SHP77 (cell line): ENCODE data around the gene SPARCL1.
"Not testable (repeated sequence)": the region's sequence is repeated elsewhere in the genome, so short reads cannot be mapped to it uniquely, and the experiment has no call there.

Source experiments
- DNase-seq, 2 experiments: peaks; one replicate each; lab custom pipeline; 2025; lab: John Stamatoyannopoulos, UW

Gene SPARCL1

GRCh38 chr4:87442889-87443288 is 86.3 kb downstream of the SPARCL1 start:
- DNase-seq = no peak

GRCh38 chr4:87433342-87433741 is 95.8 kb downstream of the SPARCL1 start:
- no peak for DNase-seq

- no peak for DNase-seq
Measured at GRCh38 chr4:87430038-87430437, 99.1 kb downstream of the SPARCL1 start.

- DNase-seq = no peak
Measured at GRCh38 chr4:87428979-87429378, 100.2 kb downstream of the SPARCL1 start.

- no peak for DNase-seq
Measured at GRCh38 chr4:87427518-87427868, 101.7 kb downstream of the SPARCL1 start.

GRCh38 chr4:87426865-87427517 is 102.2 kb downstream of the SPARCL1 start:
- no peak for DNase-seq

- no peak for DNase-seq
Measured at GRCh38 chr4:87425711-87426110, 103.5 kb downstream of the SPARCL1 start.

GRCh38 chr4:87424099-87424543 is 105.1 kb downstream of the SPARCL1 start:
- DNase-seq = not testable (repeated sequence)
